GM19023 (cell line): ENCODE results near the gene BCO1.

Experiments
- ATAC-seq: cut with Tn5 transposase; IDR thresholded peaks from one replicate; pipeline ENCODE4 v1.9.1; 2021; ENCODE audit warnings: mild to moderate bottlenecking, moderate library complexity; ENCODE audit not compliant: unreplicated experiment

Gene BCO1

DNA sequence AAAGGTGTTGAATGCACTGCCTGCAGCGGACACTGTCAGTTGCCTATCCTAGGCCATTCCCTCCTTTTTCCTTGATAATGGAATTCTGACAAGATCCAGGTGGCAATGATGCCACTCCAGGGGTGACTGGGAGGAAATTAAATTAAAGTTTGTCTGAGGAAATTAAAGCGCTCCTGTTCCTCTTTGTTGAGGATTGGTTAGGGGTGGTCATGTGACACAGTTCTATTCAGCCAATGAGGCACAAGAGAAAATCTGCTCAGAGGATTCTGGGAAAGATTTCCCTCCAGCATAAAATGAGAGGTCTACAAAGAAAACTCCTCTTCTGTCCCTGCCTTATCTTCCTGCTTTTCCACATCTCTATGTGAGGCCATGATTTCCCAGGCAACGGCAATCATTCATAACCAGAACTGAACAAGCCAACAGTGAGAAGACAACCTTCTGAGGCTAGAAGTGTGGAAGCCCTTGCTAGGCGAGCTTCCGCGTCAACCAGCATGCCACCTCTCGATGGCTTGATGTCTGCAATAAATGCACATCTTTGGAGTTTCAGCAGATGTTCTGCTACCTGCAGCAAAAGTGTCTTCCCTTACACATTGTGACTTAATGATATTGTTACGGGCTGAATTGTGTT is 5.6 kb upstream of the BCO1 start:
- ATAC-seq: no peak

DNA sequence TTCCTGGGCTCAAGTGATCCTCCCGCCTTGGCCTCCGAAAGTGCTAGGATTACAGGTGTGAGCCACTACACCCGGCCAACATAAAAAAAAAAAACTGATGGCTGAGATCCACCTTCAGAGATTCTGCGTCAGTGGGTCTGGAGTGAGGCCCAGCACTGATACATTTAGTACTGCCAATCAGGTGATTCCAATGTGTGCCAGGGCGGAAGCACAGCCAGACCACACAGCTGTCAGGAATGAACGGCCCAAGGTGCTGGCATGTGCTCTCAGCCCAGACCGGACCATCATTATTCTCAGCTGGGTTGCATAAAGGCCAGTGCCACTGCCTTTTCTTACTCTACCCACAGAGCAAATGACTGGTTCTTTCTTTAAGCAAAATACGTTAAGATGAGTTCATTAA is 1.2 kb upstream of the BCO1 start:
- no peak for ATAC-seq

DNA sequence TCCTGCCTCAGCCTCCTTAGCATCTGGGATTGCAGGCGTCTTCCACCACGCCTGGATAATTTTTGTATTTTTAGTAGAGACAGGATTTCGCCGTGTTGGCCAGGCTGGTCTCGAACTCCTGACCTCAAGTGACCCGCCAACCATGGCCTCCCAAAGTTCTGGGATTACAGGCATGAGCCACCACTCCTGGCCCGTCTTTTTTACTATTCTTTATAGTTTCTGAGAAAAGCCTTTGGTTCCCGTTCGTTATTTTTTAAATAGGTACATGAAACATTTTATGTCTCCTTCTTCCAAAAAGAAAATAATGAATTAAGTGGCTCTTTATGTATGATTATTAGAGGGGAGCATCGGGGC is 570 bp upstream of the BCO1 start:
- ATAC-seq: no peak

DNA sequence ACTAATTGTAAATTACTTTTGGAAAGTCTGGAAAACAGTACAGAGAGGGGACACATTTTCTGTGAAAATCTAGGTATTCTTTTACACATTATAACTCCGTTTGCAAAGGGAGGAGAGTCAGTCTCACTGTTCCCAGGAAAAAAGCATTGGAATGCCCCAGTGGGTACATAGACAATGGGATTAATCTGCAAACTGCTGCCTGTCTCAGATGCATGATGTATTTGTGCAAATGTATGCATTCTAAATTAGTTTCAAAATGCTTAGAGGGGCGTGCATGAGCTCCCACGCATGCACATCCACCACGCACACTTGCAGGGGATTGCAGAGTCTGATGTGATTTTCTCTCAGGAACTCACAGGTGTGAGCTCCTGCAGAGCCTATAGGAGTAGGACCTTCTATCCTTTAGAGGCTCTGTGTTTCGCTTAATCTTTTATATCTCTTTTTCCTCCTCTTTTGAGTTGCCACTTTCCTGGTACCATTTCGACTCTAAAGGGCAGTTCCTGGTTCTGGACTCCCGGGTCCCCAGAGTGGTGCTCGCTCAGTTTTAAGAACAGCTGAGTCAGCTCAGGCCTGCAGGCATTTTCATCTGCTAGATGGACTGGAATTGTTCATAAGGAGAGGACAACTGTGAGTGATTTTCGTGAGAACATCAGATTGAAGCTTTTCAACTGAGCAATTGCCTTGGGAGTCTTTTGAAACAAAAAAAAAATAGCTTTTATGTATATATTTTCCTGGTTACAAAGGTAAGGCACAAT is 1.1 kb downstream of the BCO1 start:
- no peak for ATAC-seq

DNA sequence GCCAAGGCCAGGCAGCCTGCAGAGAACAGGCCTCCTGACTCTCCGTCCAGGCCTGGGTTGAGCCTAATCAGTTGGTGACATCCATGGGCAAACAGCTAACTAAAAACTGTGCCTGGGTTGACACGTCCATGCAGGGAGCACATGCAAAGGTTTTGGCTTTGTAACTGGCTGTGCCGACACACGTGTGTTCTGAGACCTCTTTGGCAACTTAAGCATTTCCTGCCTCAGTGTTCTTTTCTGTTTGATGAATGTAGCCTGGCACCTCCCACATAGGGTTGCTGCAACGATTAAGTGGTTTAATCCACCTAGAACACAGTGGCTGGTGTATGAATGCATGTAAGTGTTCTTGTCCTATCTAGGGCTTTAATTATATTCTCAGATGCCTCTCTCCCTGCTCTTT is 3.2 kb downstream of the BCO1 start:
- ATAC-seq: no peak

DNA sequence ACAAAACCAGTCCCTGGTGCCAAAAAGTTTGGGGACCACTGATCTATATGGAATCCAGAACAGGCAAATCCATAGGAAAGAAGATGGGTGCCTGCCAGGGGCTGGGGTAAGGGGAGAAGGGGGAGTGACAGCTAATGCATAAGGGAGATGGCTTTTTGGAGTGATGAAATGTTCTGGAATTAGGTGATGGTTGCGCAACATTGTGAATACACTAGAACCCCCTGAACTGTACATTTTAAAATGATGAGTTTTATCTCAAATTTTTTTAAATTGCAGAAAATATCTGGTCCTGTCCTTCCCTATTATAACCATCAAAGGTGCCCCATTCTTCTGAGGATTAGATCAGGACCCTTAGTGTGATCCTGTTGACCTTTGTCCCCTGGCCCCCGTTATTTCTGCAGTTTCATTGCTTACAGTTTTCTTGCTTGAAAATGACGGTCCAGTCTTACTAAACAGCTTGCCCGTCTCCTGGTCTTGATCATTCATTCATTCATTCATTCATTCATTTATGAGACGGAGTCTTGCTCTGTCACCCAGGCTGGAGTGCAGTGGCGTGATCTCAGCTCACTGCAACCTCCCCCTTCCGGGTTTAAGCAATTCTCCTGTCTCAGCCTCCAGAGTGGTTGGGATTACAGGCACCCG is 4.6 kb downstream of the BCO1 start:
- no peak for ATAC-seq

DNA sequence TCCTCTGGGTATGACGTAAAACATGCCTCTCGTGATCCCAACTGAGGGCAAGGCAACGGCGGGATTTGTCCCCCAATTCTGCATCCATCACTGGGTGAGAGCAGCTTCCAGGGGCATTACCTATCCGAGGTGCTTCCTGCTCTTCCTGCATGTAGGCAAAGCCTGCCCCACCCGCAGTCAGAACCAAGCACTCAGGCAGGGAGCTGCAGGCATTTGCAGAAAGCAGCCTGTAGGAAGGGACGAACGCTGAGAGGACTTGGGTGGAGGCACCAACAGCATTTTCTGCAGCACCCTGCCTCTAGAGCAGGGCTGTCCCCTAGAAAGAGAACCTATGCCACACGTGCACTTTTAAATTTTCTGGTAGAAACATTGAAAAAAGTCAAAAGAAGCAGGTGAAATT is 5.5 kb downstream of the BCO1 start:
- no peak for ATAC-seq

DNA sequence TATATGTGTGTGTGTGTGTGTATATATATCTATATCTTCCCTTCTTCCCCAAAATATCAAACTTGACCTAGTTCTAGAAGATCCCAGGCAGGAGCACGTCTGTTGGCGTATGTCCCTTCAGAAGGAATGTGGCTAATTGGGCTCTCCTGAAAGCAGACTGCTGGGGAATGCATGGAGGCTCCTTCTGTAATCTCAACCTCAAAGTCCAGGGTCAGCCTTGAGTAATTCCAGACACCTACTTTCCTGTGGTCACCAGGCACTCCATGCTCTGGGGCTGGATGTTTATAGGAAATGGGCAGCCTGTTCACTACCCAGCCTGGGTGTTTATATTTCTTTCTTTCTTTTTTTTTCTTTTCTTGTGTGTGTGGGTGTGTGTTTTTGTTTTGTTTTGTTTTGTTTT is 13.4 kb downstream of the BCO1 start:
- no peak for ATAC-seq

DNA sequence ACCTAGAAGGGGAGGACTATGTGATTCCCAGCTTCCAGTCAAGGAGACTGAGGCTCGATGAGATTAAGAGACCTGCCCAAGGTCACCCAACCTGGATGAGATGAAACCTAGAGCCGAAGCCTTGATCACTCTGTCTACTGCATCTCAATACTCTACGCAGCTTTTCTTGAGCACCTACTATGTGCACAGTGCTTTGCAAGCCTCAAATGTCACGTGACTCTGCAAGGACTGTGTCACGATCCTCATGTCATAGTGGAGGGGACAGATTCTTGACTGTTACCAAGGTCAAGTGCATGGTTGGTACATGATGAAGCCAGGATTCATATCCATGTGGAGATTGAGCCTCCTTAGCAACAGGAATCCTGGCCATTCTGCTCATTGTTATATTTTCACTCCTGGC is 14.7 kb downstream of the BCO1 start:
- ATAC-seq: no peak

DNA sequence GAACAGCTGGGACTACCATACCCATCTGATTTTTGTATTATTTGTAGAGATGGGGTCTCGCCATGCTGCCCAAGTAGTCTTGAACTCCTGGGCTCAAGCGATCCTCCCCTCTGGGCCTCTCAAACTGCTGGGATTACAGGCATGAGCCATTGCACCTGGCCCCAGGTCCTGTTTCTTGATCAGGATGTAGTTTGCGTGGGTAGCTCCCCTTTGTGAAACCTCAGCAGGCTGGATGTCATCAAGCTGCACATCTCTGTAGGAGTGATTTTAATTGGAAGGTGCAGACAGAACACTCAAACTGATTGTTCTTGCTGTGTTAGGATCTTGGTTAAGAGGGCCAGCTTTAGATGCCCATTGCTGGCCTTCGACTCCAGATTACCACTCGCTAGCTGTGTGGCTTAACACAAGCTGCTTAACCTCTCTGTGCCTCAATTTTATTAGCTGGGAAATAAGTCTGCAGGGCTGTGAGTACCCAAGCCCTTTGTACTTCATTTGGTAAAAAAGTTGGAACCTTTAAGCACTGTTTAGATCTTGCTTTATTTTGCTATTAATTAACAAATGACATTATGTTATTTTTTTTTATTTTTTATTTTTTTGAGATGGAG is 16.5 kb downstream of the BCO1 start:
- ATAC-seq: no peak

DNA sequence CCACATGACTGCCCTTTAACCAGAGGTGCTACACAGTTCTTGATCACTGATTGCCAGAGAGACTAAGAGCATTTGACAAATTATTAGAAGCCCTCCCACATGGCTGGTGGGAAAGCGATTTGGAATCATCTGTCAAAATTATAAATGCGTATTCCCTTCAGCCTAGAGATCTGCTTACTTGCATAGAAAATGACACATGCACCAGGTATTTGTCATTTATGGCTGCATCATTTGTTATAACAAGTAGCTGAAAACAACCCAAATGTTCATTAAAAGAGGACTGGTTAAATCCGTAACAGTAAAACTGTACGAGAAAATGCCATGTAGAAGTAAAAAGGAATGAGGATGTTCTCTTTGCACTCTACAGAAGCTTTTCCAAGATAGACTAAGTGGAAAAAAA is 21.4 kb downstream of the BCO1 start:
- ATAC-seq: no peak

DNA sequence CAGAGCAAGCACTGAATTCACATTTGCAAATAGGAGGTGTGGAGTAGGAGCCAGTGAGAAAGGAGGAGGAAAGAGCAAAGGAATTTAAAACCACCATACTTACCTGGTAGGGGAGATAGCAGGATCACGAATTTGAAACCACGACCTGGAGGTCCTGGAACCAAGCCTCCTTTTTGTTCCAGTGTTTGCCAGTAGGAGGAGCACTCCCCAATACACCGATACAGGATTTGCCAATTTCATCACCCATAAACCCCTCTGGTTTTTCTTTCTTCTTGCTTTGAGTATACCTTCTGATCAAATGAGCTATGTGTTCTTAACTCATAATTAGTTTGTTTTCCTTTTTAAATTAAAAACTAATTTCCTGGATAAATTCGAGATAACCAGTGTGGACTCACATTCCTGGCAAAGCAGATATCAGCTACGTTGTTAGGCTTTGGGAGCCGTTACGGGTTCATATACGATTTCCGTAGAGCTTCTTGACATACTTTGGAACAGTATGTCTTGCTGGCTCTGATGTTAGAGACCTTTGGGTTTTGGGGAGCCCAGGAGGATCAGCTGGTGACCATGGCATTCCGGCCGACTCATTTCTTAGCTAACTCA is 22.7 kb downstream of the BCO1 start:
- ATAC-seq: no peak

DNA sequence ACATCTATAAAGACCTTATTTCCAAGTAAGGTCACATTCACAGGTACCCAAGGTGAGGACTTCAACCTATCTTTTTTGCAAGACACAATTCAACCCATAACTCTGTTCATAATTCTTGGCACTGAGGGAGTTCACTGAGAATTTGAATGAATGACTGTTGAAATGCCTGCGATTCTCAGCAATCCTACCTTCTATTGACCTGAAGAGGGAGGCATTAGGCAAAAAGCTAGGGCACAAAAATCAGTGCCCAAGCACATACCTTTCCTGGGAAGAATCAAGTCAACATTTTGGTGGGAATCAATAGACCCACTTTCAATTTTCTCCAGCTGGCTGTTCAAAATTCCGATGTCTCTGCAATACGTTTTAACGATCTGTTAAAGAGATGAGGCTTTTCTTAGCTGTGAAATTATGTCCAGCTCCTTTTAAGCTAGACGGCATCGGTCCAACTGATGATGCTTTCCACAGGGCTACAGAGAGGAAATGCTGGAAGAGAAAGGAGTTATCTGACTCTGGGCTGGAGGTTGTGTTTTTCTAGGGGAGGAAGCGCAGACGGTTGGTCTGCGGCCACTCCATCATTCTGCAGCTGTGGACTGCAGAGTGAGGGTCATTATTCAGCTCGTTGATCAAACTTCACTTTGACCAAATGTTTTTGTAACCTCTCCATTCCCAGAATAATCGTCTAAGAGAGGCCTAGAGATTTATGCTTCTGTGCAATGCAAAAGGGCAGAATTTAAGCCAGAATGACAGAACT is 25.2 kb downstream of the BCO1 start:
- no peak for ATAC-seq

DNA sequence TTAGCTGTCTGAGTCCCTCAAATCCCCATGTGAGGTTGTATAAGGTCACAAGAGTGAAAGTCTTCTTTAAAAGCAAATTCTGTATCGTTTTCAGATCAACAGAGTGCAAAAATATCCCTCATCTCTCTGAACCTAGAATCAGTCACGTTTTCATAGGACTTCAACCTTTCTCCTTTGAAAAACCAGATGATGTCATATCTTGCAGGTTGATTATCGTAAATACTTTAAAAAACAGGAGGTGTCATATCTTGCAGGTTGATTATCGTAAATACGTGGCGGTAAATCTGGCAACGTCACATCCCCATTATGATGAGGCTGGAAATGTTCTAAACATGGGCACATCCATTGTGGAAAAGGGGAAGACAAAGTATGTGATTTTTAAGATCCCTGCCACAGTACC is 25.9 kb downstream of the BCO1 start:
- no peak for ATAC-seq

DNA sequence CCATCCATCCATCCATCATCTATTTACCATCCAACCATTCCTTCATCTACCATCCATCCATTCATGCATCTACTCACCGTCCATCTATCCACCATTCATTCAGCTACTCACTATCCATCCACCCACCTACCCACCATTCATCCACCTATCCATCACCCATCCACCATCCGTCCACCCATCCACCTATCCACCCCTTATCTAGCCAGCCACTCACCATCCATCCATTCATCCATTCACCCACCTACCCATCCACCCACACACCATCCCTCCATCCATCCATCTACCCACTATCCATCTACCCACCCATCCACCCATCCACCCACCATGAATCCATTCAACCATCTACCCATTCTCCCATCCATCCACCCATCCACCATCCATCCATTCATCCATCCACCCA is 26.6 kb downstream of the BCO1 start:
- ATAC-seq: no peak

DNA sequence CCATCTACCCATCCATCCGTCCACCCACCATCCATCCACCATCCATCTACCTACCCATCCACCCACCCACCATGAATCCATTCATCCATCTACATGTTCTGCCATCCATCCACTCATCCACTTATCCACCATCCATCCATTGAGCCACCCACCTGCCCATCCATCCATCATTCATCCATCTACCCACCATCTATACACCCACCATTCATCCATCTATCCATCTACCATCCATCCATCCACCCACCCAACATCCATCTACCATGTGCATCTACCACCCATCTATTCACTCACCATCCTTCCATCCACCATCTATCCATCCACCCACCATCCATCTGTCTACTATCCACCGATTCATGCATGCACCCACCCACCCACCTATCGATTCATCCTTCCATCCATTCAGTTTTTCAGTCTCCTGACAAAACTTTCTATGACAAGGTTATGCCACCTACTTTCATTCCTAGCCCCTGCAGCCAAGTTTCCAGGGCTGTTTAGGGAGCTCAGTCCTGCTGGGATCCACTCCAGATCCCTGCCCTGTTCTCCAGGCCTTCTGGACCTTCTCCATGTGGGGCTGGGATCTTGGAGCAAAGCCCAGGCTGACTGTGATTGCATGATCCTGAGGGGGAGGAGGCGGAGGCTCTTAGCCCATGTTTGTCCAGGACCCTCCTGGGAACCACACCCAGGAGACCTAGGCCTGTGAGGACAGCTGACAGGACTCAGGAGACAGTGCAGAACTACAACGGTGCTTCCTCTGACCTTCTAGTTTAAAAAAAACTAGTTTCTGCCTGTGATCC is 27.4 kb downstream of the BCO1 start:
- ATAC-seq: no peak

DNA sequence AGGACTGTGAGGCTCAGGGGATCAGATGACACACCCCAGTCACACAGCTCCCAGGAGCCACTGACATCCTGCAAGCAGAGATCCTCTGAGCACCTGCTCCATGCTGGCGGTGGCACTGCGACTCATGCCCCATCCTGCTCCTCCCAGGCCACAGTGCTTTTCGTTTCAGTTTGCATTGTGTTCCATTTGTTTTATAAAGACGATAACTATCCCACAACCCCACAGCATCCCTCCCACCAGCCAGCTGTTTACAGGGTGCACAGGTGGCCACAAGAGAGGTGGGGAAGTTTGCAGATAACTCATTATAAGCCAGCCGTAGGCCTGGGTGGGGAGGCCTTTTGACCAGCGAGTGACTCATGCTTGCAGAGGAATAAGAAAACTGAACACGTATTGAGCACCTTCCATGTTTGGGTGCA is 28.2 kb downstream of the BCO1 start:
- no peak for ATAC-seq

DNA sequence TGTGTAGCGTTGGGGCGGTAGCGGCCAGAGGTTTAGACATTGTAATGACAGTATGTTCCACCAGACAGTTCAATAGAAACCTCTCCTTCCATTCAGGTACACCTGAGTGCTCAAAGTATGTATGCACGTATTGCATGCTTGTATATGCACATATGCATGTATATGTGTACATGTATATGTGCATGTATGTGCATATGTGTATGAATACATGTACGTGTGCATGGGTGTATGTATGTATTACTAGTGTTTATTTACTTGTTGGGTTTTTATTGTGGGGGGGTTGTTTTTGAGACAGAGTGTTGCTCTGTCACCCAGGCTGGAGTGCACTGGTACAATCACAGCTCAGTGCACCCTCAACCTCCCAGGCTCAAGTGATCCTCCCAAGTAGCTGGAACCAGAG is 30.0 kb downstream of the BCO1 start:
- no peak for ATAC-seq

DNA sequence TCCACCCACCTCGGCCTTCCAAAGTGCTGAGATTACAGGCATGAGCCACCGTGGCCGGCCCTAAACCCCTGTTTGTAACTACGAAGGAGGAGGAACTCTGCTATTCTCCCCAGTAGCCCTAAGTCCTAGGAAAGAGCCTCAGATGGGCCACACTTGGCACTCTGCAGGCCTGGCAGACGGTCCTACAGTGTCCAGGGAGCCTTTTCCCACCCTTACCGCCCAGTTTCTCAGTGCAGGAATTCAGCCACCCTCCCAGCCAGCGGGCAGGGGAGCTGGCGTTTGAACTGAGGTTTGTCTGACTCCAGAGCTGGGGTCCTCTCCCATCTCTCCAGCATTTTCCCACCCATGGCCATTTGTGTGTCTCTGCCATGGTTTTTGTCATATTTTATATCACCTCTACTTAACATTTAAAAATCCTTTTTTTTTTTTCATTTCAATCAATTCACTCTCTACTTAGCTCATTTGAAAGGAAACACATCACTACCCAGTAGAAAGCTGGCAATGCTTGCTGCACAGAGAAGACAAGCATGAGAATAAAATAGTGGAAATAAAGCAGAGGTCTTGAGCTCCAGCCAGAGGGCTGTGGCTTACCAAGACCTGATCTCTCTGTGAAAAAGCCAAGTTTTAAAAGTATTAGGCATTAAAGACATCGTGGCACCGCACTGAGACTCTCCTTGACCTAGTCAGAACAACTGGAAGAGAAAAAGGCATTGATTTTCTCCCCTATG is 34.9 kb downstream of the BCO1 start:
- no peak for ATAC-seq
